ENCODE data around the gene CDA.
"Not testable (repeated sequence)": the region's sequence is repeated elsewhere in the genome, so short reads cannot be mapped to it uniquely, and the experiment has no call there.

Gene CDA

DNA sequence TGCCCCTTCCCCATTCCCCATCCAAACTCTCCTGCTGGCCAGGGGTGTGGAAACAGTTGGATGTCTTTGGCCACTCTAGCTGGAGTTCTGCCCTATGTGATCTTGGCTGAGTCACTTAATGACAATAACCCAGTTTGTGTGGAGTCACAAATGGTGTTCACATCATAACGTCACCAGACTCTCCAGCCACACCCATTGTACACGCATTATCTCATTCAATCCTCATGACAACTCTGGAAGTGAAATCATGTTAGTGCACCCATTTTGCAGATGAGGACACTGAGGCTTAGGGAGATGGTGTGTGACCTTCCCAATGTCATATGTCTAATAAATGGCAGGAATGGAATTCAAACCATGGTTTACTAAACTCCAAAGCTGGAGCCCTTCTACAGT, 1.2 kb upstream of the CDA start:
- no peak for DNase-seq

DNA sequence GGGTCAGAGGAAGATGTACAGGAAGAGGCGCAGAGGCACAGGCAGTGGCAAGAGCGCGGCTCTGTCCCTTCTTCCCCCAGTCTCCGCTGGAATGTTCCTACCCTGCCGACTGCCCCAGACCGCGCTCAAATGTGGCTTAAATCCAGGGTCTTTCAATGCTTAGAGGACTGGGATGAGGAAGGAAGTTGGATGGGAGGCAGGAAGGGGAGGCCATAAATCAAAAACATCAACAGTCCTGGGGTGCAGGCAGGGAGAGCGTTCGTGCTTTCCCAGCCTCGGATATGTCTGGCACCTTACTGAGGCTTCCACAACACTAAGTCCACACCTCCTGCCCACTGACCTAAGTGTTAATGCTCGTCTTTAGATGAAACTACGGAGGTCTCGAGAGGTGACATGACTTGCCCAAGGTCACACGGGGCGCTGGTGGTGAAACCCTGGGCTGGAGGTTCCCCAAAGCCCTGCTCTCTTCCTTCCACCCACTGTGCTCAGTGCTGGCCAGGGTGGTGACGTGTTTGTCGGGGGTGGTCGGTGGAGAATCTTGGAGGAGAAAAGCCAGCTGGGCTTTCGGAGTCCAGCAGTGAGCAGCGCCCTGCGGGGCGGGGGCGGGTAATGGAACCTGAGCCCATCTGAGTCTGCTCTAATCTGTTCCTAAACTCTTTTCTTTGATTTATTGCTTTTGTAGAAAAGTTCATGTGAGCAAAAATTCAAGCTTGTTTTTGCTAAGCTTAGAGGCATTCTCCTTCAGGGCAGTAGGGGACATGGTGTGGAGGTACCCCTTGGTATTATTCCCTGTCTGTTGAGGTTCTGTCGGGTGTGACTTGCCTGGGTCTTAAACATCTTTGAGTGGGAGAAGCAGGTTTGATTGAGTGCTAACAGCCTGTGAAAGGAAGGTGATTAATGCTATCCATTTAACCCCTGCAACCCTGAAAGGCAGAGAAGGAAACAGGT, 708 bp downstream of the CDA start:
- no peak for DNase-seq

DNA sequence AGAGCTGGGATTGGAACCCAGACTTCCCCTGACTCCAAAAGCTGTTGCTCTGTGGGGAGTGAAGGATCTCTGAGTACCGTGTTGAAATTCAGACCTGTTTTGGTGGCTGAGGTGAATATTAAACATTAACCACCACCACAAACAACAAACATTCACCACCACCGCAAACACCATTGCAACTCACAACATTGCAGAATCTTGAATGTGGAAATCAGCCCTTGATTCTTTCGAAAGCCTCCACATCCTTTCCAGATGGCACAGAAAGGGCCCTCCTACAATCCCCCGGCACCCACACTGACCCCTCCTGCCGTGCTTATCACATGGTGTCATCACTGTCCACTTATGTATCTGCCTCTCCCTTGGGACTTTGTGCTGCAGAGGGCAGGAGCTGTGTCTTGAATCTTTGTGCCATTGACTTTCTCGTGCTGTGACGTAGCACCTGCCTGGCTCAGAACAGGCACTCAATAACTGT, 1.4 kb downstream of the CDA start:
- no peak for DNase-seq

DNA sequence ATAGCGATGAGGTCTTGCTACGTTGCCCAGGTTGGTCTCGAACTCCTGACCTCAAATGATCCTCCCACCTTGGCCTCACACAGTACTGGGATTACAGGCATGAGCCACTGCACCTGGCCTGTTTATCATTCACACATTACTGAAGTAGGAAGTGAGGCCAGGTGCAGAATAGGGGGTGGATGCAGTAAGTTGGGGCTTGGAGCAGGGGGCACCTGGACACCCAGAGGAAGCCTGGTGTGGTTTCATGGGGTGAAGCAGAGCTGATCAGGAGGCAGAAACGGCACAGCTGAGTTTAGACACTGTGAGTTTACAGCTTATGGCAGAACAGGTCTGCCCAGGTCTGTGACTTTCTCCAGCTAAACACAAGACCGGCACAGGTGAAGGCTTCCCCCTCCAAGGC, 4.9 kb downstream of the CDA start:
- DNase-seq: no peak

DNA sequence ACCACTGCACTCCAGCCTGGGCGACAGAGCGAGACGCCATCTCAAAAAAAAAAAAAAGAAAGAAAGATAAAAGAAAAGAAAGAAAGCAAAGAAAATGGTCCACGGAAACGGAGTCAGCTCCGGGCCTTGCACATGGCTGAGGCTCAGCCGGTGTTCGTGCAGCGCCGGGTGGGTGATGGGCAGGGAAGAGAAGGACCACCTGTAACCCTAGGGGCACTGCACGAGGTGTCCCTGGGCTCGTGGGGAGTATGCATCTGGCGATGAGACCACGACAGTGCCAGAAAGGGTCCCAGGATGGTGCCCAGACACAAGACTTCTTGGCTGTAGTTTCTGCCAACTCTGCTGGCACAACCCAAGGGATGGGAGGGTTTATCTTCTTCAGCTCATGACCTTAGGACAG, 5.8 kb downstream of the CDA start:
- no peak for DNase-seq

DNA sequence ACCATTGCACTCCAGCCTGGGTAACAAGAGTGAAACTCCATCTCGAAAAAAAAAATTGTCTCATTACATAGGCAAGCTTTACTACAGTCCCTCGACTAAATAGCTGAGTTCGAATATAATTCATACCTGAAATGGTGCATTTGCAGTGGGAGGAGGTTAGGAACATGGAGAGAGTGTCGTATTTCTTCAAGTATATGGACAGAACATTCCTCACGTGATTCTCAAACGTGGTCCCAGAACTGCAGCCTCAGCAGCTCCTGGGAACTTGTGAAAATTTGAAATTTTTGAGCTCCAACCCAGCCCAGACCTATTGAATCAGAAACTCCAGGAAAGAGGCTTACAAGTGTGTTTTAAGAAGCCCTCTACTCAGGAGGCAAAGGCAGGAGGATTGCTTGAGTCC, 7.2 kb downstream of the CDA start:
- no peak for DNase-seq

DNA sequence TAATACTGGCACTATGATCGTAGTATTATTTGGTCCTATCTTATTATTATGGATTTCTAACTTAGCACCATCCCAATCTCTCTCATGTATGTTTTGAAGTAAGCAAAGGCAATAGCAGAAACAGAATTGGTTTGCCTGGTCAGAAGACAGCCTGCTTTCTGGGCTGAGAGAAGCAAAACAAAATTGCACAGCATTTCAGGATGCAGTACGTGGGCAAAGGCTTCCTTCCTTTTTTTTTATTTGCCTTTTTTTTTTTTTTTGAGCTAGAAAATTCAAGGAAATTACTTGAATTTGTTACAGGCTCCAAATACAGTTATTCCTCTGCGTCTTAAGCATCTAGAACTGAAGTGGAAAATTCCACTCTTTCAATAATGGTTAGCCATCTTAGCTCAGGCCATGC, 8.8 kb downstream of the CDA start:
- no peak for DNase-seq

DNA sequence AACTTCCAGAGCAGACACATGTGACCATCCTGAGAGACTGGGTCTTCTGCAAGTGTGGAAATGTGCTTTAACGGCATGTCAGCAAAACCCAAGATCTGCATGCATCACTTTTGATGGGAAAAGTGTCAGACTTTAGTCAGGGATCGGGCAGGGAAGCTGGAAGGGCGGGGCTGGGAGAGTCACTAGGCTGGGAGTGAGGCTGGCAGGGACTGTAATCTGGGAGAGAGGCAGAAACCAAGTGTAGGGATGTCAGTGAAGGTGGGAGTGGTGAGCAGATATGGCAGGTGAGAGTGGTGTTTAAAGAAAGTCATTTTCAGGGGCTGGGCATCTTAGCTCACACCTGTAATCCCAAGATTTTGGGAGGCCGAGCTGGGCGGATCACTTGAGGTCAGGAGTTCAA, 11.3 kb downstream of the CDA start:
- no peak for DNase-seq

DNA sequence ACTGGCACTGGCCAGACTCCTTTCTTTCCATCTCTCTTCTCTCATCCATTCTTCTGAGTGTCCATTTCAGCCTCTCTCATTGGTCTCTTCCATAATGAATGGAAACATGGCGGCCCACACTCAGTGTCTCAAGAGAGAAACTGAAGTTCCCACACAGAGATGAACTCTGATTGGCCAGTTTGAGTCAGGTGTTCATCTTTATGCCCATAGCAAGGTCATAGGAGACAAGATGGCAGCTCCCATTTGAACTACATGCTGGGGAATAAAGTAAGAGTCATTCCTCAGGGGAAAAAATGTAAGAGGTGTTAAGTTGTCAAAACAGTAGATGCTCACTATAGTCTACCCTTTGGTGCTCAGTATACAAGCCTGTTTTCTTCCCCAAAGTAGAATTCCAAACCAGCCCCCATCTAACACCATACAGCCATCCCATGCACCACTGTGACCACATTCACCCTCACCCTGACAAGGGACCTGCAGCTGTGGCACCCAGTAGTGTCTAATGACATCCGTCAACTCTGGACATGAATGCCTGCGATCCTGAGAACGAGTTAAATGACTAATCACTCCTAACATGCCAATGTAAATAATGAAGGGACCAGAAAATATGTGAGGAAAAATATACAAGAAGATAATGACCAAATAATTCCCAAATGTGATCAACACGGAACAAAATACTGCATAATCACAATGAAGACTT, 12.4 kb downstream of the CDA start:
- peak; percentile 13 for DNase-seq

DNA sequence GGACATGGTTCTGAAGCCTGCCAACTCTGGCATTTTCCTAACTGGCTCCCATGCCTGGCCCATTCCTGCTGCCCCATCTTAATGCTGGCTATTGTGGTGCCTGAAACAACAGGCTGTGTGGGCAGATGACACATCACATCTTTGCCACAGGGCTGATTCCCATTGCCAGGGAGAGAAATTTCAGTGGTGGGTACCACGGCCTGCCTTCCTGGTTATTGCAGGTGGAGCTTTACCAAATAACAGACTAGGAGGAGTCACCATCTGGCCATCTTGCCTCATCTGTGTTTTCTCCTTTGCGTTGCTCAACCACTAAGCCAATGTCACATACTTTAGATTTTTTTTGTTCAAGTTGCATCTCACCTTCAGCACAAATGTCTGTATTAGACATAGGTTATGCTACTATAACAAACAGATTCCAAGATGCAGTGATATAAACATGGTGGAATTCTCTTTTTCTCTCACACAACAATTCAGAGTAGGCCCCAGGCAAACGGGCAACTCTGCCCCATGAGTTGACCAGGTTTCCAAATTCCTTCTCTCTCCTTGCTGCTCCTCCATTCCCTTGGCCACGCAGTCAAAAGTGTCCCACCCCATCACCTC, 14.1 kb downstream of the CDA start:
- DNase-seq: no peak

DNA sequence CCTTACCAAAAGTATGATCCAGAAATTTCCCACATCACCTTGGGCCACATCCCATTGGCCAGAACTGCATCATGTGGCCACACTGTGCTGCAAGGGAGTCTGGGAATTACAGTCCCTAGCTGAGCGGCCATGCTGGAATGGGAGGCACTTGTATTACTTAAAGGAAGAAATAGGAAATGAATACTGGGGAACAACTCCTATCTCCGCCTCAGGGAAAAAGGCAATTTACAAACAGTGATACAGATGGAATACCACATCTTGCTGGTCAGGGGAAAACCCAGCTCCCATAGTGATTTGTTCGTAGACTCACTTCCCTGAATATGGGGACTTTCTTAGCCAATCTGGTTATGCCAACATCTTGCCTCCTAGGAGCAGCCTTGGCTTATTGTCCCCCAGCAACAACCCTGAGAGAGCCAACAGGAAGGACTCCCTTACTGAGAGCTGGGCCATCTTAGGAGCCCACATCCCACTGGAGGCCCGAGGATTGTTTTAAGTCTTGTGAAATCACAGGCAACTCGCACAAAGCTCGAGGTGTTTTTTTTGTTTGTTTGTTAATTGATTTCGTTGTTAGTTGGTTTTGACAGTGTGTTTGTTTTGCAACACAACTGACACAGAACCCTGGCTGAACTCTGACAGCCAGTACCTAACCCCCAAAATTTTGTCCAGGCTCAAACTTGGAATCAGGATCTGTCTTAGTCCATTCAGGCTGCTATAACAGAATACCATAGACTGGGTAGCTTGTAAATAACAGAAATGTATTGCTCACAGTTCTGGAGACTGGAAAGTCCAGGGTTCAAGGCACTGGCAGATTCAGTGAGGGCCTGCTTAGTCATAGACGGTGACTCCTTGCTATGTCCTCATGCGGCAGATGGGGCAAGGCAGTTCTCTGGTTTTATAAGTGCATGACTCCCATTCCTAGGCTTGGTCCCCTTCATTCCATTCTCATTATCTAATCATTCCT, 14.9 kb downstream of the CDA start:
- no peak for DNase-seq

DNA sequence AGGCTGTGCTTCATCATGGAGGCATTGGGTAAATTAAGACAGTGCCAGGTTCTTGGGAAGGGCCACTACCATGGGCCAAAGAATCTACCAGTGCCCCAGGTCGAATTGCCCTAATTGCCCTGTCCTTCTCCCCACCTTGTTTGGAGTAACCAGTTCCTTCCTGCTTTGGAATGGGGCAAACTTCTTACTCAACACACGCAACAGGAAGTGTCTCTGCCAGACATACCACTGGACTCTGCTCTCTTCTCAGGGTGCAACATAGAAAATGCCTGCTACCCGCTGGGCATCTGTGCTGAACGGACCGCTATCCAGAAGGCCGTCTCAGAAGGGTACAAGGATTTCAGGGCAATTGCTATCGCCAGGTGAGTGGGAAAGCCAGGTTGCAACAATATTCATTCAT, 15.8 kb downstream of the CDA start:
- DNase-seq: no peak

DNA sequence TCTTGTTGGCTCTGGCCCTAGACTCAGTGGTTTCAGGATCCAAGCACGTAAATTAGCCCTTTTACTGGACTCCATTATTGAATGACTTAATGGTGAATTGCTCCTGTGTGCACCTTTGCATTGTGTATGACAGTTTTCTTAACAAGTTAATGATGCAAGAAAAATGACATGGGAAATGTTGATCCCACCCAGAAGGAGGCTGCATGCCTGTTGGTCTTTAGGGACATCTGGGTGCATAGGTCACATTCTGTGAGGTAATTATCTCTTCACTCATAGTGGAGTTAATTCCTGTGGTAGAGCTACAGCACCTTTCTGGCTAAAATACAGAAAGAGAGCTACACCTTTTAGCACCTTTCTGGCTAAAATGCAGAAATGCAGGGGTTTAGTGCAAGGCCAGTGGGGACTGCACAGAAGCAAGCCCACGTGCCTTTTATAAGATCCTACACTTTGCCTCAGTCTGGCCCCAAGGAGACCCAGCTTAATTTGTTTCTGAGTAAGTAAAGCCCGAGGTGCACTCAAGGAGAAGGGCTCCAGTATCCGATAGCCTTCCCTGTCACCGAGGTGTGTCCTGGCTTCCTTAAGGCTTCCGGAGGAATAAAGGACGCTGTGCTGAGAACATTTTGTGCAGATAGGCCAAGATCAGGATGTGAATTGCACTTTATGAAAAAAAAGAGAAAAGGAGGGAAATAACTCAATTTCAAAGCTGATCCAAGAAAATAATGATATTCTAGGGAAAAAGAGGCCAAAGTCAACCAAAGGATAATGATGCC, 18.1 kb downstream of the CDA start:
- DNase-seq: not testable (repeated sequence)

DNA sequence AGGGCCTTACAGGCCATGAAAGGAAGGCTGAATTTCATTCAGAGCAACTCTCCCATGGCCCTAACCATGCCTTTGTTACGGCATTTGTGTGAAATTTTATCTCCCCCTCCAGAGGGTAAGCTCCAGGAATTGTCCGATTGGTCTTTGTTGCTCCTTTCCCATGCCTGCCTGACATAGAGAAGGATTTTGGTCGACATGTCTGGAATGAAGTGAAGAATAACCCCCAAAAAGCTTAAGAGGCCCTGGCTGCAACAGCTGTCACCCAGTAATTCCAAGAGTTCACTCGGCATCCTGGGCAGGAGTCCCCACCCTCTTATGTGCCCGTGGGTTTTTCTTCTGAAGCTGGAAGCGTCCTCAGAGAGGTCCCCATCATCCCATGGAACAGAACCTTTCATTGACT, 20.6 kb downstream of the CDA start:
- DNase-seq: no peak

DNA sequence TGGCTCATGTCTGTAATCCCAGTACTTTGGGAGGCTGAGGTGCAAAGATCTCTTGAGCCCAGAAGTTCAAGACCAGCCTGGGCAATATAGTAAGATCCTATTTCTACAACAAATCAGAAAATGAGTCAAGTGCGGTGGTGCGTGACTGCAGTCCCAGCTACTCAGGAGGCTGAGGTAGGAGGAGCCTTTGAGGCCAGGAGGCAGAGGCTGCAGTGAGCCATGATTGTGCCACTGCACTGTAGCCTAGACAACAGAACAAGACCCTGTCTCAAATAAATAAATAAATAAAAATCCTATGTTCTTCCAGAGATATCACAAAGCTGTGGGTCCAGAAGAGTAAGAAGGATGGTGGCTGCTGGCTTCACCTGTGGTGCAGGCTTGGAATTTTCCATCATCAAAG, 22.1 kb downstream of the CDA start:
- no peak for DNase-seq

DNA sequence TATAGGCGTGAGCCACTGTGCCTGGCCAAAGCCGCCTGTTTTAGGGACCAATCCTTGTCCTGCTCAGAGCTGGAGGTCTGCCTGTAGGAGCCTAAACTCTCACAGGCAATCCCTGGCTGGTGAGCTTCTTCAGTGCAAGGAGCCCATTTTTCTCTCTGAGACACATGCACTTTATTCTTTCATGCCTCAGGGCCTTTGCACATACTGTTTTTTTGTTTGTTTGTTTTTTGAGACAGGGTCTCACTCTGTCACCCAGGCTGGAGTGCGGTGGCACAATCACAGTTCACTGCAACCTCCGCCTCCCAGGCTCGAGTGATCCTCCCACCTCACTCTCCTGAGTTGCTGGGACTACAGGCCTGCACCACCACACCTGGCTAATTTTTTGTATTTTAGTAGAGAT, 22.8 kb downstream of the CDA start:
- DNase-seq: no peak

DNA sequence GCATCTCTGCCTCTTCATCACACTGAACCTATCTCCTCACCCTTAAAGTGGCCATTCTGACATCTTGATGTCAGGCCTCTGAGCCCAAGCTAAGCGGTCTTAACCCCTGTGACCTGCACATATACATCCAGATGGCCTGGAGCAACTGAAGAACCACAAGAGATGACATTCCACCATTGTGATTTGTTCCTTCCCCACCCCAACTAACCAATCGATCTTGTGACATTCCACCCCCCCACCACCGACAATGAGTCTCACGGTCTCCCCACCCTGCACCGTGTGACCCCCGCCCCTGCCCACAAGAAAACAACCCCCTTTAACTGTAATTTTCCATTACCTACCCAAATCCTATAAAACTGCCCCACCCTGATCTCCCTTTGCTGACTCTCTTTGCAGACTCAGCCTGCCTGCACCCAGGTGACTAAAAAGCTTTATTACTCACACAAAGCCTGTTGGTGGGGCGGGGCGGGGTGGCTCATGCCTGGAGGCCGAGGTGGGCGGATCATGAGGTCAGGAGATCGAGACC, 23.4 kb downstream of the CDA start:
- no peak for DNase-seq

DNA sequence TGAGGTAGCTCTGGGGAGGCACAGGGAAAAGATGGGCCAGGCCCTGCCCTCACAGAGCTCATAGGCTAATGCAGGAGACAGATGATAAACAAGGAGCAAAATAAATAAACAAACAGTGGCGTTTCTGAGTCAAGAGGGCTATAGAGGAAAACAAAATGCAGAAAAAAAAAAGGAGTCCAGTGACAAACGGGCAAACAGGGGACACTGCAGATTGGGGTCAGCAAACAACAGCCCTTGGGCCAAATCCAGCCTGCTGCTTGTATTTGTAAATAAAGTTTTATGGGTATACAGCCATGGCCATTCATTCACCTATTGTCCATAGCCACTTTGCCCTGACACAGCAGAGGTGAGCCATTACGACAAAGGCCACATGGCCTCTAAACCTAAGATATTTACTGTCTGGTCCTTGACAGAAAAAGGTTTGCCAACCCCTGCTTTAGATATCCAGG, 25.3 kb downstream of the CDA start:
- no peak for DNase-seq

DNA sequence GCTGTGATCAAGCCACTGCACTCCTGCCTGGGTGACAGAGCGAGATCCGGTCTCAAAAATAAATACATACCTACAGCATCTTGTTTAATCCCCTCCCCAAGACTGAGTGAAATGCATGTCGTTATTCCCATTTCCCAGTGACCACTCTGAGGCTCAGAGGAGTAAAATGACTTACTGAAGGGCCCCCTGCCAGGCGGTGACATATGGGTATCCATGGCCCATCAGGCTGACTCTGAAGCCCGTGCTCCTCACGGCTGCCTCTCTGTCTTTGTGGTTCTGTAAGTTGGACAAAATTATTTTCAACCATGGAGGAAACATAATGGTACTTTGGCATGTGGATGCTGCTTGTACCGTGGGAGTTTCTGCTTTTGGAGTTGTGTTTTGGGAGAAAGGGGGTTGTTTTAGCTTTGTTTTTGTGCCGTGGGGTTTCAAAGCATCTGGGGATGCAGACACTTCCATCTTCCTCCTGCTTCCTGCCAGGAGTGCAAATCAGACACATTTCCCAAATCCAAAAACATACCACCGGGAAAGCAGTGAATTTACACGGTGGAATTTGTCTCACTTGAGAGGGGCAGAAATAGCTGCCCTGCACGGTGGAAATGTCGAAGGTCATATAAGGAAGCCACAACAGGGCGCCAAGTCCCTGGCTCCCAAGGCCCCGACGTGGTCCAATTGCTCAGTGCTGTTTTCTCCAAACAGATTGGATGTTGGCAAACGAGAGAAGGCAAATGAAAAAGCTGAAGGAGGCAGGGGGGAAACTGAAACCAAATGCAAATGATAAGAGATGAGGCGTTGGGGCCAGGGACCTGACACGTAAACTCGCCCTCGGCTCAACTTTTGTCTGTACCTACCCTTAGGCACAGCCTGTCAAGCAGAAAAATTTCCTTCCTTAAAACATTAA, 27.3 kb downstream of the CDA start:
- no peak for DNase-seq

DNA sequence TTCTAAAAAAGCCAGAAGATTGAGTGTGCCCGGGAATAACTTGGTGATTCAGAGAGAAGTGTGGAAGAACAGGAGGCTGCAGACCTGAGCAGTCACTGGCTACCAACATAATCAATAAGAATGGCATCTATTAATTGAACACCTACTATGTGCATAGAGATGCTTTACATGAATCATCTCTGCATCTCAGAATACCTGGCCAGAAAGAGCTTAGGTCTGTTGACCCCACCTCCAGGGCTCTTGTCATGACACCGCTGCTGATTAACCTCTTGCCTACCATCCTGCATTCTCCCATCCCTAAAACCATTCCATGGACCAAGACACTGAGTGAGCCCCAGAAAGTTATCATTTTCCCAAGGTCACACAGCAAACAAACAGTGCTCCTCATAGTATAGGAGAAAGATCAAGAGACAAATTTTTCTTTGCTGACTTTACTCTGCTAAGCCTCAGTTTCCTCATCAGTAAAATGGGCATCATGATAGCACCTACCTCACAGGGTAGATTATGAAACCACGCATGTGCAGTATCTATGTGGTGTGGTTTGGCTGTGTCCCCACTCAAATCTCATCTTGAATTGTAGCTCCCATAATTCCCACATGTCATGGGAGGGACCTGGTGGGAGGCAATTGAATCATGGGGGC, 28.1 kb downstream of the CDA start:
- DNase-seq: no peak
